D721Med (cell line): Measurements from ENCODE around the gene TLCD3A.

Experiments used
- DNase-seq: peaks from one replicate; pipeline ENCODE4 v3.0.0; 2011; ENCODE audit warnings: low spot score; ENCODE audit not compliant: insufficient read length
- FAIRE-seq: peaks from 2 replicates; lab custom pipeline; 2011; peaks lifted over from hg19 to GRCh38; lab: Jason Lieb, UNC
- TF ChIP-seq, protein P1 (sequence below): IDR thresholded peaks from 2 replicates; pipeline ENCODE4 v1.5.1; 2012; ENCODE audit warnings: mild to moderate bottlenecking, control low read depth; ENCODE audit not compliant: insufficient read depth; ENCODE audit errors: missing control alignments

Gene TLCD3A

GRCh38 chr17:699345-699744 is 33.1 kb upstream of the TLCD3A start:
- no peak for FAIRE-seq

DNA sequence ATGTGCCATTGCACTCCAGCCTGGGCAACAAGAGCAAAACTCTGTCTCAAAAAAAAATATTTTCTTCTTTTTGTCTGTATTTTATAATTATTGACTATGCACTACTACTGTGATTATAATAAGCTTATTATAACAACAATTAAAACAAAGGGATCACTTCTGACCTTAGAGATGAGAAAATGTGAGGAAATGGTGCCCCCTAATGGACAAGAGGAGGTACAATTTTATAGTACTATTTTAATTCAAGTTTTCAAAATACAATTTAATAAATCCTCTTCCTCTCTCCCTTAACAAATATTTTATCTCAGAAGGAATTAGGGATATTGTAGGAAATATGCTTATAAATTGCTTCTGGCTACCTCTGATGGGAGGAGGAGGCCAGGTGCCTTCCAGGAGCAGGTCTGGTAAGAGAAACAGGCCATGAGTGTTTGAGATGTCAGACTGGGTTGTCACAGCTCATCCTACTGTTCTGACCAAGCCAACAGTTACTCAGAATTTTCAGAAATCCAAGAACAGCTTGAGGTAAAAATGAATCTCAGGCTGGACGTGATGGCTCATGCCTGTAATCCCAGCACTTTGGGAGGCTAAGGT is 31.8 kb upstream of the TLCD3A start:
- DNase-seq (no peak), FAIRE-seq (no peak)
- TF ChIP-seq, protein P1, sequence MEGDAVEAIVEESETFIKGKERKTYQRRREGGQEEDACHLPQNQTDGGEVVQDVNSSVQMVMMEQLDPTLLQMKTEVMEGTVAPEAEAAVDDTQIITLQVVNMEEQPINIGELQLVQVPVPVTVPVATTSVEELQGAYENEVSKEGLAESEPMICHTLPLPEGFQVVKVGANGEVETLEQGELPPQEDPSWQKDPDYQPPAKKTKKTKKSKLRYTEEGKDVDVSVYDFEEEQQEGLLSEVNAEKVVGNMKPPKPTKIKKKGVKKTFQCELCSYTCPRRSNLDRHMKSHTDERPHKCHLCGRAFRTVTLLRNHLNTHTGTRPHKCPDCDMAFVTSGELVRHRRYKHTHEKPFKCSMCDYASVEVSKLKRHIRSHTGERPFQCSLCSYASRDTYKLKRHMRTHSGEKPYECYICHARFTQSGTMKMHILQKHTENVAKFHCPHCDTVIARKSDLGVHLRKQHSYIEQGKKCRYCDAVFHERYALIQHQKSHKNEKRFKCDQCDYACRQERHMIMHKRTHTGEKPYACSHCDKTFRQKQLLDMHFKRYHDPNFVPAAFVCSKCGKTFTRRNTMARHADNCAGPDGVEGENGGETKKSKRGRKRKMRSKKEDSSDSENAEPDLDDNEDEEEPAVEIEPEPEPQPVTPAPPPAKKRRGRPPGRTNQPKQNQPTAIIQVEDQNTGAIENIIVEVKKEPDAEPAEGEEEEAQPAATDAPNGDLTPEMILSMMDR, result peak; percentile 50

More at GRCh38 chr17:699345-699744, 33.1 kb upstream of the TLCD3A start:
- TF ChIP-seq, protein P1, result no peak
- DNase-seq, result no peak

- no peak for FAIRE-seq
Measured at GRCh38 chr17:703081-703875, 29.1 kb upstream of the TLCD3A start.

DNA sequence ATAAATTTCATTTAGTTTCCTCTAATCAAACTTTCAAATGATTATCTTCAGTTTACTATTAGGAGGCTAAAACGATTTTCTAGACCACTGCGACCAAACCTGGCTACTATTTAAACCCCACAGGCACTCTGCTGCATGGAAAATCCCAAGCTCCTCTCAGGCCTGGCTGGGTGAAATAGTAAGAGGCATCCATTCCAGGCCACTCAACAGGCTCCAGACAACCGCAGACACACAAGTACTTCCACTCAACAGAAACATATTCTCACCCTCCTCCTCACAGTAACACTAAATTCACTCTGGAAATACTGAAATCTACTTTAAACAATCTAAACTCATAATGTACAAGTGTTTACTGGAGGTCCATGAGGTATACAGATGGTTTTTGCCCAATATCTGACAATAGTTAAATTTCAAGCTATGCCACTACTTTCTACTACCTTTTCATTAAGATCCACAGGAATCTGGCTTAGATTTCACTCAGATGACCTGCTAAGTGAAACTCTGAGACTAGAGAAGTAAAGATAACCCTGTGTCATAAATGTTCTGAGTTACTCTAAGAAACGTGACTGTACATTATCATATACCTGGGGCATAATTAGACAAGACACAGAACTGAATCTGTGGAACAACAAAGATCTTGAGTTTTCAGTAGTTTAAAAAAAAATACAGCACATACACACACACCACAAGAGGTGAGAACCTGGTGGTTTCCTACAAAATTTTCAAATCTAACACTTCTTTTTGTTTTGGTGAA is 28.1 kb upstream of the TLCD3A start:
- TF ChIP-seq, protein P1, result no peak
- no peak for FAIRE-seq

More at GRCh38 chr17:703081-703875, 29.1 kb upstream of the TLCD3A start:
- no peak for DNase-seq
- TF ChIP-seq, protein P1, result no peak

GRCh38 chr17:705011-705410 is 27.4 kb upstream of the TLCD3A start:
- TF ChIP-seq, protein P1, result no peak
- FAIRE-seq, result no peak

More for the DNA sequence above, 28.1 kb upstream of the TLCD3A start:
- no peak for DNase-seq

DNA sequence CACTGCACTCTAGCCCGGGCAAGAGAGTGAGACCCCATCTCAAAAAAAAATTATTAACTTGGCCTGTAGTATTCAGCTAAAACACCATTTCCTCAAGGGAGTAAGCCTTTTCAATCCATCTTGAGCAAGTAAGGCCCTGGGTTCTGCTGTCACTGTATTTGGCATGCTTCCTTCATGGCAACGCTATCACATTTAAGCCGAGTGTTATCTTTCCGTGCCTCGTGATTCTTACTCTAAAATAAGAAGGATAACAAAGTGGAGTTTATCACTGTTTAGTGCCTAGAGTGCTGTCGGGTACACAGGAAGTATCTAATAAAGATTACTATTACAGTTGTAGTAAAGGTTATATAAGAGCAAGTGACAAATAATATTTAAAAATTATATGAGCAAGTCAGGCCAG is 26.5 kb upstream of the TLCD3A start:
- FAIRE-seq (no peak), DNase-seq (no peak)
- TF ChIP-seq, protein P1, result no peak

More at GRCh38 chr17:705011-705410, 27.4 kb upstream of the TLCD3A start:
- no peak for DNase-seq
